CD4-positive, alpha-beta T cell treated with Interleukin-12 subunit alpha and Interleukin-12 subunit beta, for 1 hour (primary cell): Measurements from ENCODE around the gene DCDC2C.

Experiments
- DNase-seq: peaks from one replicate; pipeline ENCODE4 v3.0.0-alpha.2; 2020

Gene DCDC2C

GRCh38 chr2:3712831-3713503 is 9.6 kb downstream of the DCDC2C start:
- DNase-seq = no peak

- no peak for DNase-seq
Measured at GRCh38 chr2:3718679-3719078, 15.3 kb downstream of the DCDC2C start.

GRCh38 chr2:3725002-3725401 is 21.6 kb downstream of the DCDC2C start:
- DNase-seq = no peak

GRCh38 chr2:3725458-3726250 is 22.3 kb downstream of the DCDC2C start:
- DNase-seq = no peak

- DNase-seq = no peak
Measured at GRCh38 chr2:3726511-3726910, 23.1 kb downstream of the DCDC2C start.

- no peak for DNase-seq
Measured at GRCh38 chr2:3727397-3728045, 24.1 kb downstream of the DCDC2C start.

- DNase-seq = no peak
Measured at GRCh38 chr2:3728104-3729054, 25.0 kb downstream of the DCDC2C start.

GRCh38 chr2:3729055-3729448 is 25.7 kb downstream of the DCDC2C start:
- no peak for DNase-seq

- DNase-seq = no peak
Measured at GRCh38 chr2:3729786-3730185, 26.4 kb downstream of the DCDC2C start.

- DNase-seq = no peak
Measured at GRCh38 chr2:3730646-3731045, 27.3 kb downstream of the DCDC2C start.

GRCh38 chr2:3731829-3732228 is 28.5 kb downstream of the DCDC2C start:
- no peak for DNase-seq

GRCh38 chr2:3736112-3736511 is 32.7 kb downstream of the DCDC2C start:
- no peak for DNase-seq

GRCh38 chr2:3737128-3737527 is 33.8 kb downstream of the DCDC2C start:
- no peak for DNase-seq

- DNase-seq = no peak
Measured at GRCh38 chr2:3738454-3738853, 35.1 kb downstream of the DCDC2C start.

- no peak for DNase-seq
Measured at GRCh38 chr2:3739313-3739712, 35.9 kb downstream of the DCDC2C start.

- no peak for DNase-seq
Measured at GRCh38 chr2:3741396-3741795, 38.0 kb downstream of the DCDC2C start.

GRCh38 chr2:3741867-3742602 is 38.7 kb downstream of the DCDC2C start:
- DNase-seq = no peak

- DNase-seq = no peak
Measured at GRCh38 chr2:3742743-3743508, 39.6 kb downstream of the DCDC2C start.

GRCh38 chr2:3743951-3744555 is 40.7 kb downstream of the DCDC2C start:
- no peak for DNase-seq

- DNase-seq = no peak
Measured at GRCh38 chr2:3745920-3746319, 42.5 kb downstream of the DCDC2C start.
